SU-DHL-6 (cell line): Measurements from ENCODE around the gene MAGI3.

Experiments
- CTCF ChIP-seq: fragments of 200-600 bp; sonication (generic); IDR thresholded peaks from one replicate; pipeline ENCODE4 v1.5.1; 2017; ENCODE audit warnings: antibody characterized with exemption, mild to moderate bottlenecking, low read length, moderate library complexity; ENCODE audit not compliant: insufficient read depth, poor library complexity, severe bottlenecking
- EZH2phosphoT487 ChIP-seq: fragments of 200-600 bp; sonication (generic), shearing (Covaris generic); conservative IDR thresholded peaks from 2 replicates; pipeline ENCODE4 v1.6.1; 2018; ENCODE audit warnings: mild to moderate bottlenecking, antibody characterized with exemption, low read length, moderate library complexity, mixed read lengths

GRCh38 chr1:113734357-113735055 is 344.2 kb downstream of the MAGI3 start:
- no peak for TF ChIP-seq CTCF
- TF ChIP-seq EZH2phosphoT487, result no peak
